Adrenal gland (tissue), 5 donors: Measurements from ENCODE around the gene TOMM6.

ENCODE experiments used
- CTCF ChIP-seq, 6 experiments: fragments of 450-650 bp in 4 of 6; fragments of 200-600 bp in 2 of 6; sonication (generic) in 1 of 6; IDR thresholded peaks; 1 replicate in 5 of 6; 2 replicates in 1 of 6; pipeline versions ENCODE4 v1.5.1 to v1.8.0; 2016 to 2021; ENCODE audit warnings: antibody characterized with exemption in 6 of 6, mild to moderate bottlenecking in 2 of 6, moderate library complexity in 1 of 6
- POLR2A ChIP-seq, 2 donors: fragments of 450-650 bp; IDR thresholded peaks; one replicate each; pipeline ENCODE4 v1.6.1; 2017; ENCODE audit warnings: antibody characterized with exemption in 2 of 2, mild to moderate bottlenecking in 2 of 2, moderate library complexity in 1 of 2
- donor health status: DM: no; HTN: no; CAD: no.

GRCh38 chr6:41836660-41837052, 49.2 kb downstream of the TOMM6 start:
- TF ChIP-seq CTCF (IDR thresholded peaks at IDR 0.05) (no peak), POLR2A (IDR thresholded peaks at IDR 0.05) (no peak)
